HPDE6-E6E7 (cell line): ENCODE results near the gene STAM2.

Experiments
- DNase-seq: peaks from one replicate; pipeline ENCODE4 v3.0.0; 2011; ENCODE audit warnings: missing footprints; ENCODE audit errors: extremely low spot score

STAM2 gene

GRCh38 chr2:152072011-152072410, 103.6 kb downstream of the STAM2 start:
- no peak for DNase-seq

- no peak for DNase-seq
These were observed 104.0 kb downstream of the STAM2 start for GRCh38 chr2:152071518-152071917.

DNA sequence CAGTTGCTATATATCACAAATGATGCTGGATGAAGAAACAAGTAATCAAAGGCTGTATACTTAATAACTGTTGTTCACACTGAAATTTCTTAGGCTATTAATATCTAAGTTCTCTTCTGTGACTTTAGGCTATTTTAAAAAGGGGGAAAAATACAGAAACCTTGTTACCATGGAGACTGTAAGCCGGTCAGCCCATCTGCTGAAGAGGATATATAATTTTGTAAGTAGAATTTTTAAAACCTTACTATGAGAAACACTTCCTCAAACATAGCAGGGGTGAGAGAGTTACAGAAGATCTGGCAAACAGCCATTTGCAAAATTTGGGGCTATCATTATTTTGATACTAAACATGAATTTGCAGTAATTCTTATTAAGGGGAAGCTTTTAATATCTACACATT, 104.5 kb downstream of the STAM2 start:
- no peak for DNase-seq

DNA sequence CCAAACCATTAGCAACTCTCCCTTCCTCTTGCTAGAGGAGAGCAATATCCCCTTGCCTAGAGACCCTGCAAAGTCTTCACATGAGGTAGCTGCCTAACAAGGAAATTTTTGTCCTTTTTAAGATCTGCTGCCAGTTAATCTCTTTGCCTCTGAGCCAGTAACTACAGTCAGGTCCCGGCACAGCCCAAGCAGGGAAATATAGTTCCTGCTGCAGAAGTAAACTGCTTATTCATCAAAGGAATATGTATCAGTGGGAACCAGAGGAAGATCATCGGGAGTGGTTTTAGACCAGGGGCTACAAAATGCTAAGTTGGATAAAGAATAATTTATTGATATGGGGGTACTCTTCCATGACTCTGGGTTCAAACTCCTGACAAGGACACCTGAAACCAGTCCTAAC, 107.3 kb downstream of the STAM2 start:
- DNase-seq = no peak

DNA sequence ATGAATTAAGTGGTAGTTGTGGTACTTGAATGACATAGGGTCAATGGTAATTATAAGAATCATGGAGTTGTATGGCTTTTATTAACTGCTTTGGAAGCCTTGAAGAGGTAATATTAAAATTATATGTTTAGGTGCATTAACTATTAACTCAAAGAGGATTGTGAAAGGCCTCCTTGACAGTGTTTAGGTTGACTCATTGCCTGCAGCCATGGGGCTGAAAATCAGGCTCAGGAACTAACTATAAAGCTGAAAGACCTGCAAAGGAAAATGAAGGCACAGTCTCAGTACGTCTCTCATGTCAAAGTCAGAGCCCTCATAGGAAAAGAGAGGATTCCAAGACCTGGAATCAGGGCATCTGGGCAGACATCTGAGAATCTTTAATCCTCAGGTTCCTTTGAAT, 107.7 kb downstream of the STAM2 start:
- DNase-seq = no peak
